GM23248 (cell line): Measurements from ENCODE around the gene ARSJ.

ENCODE experiments used
- EZH2 ChIP-seq: fragments of 200-600 bp; sonication (generic); IDR thresholded peaks from 2 replicates; pipeline ENCODE4 v1.6.1; 2018; ENCODE audit warnings: antibody characterized with exemption, mild to moderate bottlenecking; ENCODE audit not compliant: insufficient read depth, poor library complexity, severe bottlenecking
- EZH2phosphoT487 ChIP-seq: fragments of 200-600 bp; sonication (generic); IDR thresholded peaks from 2 replicates; pipeline ENCODE4 v1.6.1; 2018; ENCODE audit warnings: antibody characterized with exemption, moderate library complexity, mild to moderate bottlenecking, low read depth; ENCODE audit not compliant: insufficient read depth

DNA sequence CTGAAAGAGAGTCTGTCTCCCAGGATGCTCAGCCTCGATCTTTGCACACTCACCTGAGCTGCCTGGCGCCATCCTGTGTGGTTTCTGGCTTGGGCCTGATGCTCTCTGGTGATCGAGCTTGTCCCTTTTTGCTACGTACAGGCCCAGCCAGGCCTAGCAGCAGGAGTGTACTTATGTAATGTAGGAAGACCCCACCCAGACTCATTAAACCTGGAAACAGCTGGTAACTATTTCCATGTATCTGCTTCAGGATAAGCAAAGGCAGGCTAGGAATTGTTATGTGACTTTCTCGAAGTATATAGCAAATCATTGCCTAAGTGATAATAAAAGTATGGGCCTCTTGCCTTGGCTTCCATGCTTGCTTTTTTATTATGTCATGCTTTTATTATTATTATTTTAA lies 18.6 kb upstream of the ARSJ start:
- TF ChIP-seq EZH2 (no peak), EZH2phosphoT487 (no peak)
